A204.1 (cell line): ENCODE data around the gene ZBTB48.

Source experiments
- FAIRE-seq: peaks from 2 replicates; lab custom pipeline; 2012; peaks lifted over from hg19 to GRCh38; lab: Jason Lieb, UNC

The ZBTB48 gene

GRCh38 chr1:6614019-6614928 is 34.5 kb downstream of the ZBTB48 start:
- FAIRE-seq, result no peak

- FAIRE-seq, result no peak
Observed at GRCh38 chr1:6614929-6615785, 35.4 kb downstream of the ZBTB48 start.

GRCh38 chr1:6619045-6619444 is 39.3 kb downstream of the ZBTB48 start:
- no peak for FAIRE-seq

DNA sequence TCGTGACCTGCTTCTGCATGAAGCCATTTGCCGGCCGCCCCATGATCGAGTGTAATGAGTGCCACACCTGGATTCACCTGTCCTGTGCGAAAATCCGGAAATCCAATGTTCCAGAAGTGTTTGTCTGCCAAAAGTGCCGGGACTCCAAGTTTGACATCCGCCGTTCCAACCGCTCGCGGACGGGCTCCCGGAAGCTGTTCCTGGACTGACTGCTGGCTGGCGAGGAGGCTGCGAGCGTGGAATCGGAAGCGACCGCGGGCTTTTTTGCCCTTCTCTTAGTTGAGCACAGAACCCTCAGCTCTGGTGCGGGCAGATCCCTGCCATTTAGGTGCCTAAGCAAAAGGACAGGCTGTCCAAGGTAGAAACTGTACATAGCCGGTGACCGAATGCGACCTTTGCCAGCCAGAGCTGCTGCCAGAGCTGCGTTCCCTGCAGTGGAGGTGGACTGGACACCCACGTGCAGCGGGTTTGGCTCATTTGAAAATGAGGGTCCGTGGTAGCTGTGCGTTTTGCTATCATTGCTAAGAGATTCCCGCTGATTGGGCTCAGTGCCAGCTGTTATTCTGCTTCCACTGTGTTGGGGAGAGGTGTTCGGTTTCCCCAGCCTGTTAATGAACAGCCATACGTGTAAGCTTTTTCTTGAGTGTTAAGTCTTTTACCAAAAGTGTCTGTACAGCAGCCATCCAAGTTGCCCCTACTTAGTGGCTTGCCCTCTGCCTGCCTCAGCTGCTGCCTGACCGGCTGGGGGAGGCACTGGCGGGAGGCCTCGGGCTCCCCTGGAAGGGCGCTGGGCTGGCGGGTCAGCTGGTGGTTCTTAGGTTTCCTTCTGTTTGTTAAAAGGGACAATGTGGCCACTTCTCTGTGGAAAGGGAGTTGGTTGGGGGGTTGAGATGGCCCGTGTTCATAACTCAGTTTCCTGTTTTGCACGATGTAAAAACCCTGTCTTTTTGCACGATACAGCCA is 41.9 kb downstream of the ZBTB48 start:
- FAIRE-seq, result no peak

GRCh38 chr1:6622396-6623152 is 42.8 kb downstream of the ZBTB48 start:
- no peak for FAIRE-seq

DNA sequence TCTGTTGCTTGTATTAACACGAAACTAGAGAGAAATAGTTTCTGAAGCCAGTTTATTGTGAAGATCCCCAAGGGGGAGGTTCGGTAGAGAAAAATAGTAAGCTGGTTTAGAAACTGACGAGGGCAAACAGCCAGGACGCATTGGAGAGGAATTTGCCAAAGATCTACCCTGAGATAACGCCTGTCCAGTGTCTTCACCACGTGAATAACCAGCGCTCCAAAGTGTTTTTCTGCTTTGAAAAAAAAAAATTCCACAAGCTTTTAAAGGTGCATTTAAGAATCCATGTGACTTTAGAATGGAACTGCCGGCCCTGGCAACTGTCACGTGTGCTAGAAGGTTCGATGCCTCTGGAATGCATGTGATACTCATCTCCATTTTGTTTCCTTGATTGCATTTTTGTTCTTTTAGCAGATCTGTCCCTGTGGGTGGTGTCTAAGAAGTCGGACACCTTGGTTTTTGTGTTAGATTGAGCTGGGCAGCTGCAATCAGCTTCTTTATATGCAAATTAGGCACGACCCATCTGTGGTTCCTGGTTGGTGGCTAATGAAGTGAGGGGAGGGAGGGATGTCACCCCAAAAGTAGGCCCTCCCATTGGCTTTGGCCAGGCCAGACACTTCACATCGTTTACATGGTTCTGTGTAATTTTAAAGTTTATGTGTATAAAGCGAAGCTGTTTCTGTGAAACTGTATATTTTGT is 43.6 kb downstream of the ZBTB48 start:
- FAIRE-seq, result no peak

GRCh38 chr1:6624710-6625583 is 45.2 kb downstream of the ZBTB48 start, which contains the start of gene THAP3:
THAP3 (plus strand) TSS chr1:6624868; CDS start chr1:6625219, 351 bp downstream.
- peak; percentile 96 for FAIRE-seq

GRCh38 chr1:6625584-6626149 is 45.9 kb downstream of the ZBTB48 start:
- no peak for FAIRE-seq

GRCh38 chr1:6627031-6627430 is 47.2 kb downstream of the ZBTB48 start:
- no peak for FAIRE-seq

GRCh38 chr1:6627841-6628545 is 48.2 kb downstream of the ZBTB48 start:
- FAIRE-seq, result no peak

DNA sequence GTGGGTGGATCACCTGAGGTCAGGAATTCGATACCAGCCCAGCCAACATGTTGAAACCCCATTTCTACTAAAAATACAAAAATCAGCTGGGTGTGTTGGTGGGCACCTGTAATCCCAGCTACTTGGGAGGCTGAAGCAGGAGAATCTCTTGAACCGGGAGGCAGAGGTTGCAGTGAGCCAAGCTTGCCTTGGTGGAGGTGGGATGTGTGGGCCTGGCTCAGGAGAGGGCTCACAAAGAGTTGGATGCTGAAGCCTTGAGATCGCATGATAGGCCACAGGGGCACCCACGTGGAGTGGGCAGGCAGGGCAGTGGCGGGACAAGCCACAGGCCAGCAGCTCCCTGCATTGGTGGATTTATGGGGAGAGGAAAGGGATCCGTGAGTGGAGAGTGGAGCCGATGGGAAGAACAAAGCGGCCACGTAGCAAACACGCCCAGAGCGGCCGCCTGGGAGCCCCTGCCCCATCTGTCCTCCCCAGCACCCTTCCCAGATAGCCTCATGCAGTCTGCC is 49.2 kb downstream of the ZBTB48 start:
- no peak for FAIRE-seq

DNA sequence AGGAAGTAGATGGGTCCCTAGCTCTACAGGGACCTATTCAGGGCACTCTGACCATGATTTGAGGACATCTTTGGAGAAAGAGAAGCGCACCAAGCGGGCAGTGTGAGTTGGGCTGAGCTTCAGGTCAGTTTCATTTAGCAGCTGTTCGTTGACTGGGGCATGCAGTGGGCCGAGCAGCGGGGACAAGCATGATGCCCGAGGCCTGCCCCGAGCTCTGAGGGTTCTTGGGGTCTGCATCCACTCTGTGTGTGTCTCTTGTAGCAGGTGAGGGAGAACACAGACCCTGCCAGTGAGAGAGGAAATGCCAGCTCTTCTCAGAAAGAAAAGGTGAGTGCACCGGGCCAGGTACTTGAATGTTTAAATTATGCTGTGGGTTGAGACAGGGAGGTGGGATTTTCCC is 50.2 kb downstream of the ZBTB48 start:
- no peak for FAIRE-seq

DNA sequence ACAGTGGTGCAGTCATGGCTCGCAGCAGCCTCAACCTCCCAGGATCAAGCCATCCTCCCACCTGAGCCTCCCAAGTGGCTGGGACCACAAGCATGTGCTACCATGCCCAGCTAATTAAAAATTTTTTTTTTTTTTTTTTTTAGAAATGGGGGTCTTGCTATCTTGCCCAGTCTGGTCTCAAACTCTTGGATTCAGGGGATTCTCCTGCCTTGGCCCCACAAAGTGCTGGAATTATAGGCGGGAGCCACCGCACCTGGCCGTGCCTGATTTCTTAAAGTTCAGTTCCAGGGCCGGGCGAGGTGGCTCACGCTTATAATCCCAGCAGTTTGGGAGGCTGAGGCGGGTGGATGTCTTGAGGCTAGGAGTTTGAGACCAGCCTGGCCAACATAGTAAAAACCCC is 51.3 kb downstream of the ZBTB48 start:
- FAIRE-seq, result no peak

DNA sequence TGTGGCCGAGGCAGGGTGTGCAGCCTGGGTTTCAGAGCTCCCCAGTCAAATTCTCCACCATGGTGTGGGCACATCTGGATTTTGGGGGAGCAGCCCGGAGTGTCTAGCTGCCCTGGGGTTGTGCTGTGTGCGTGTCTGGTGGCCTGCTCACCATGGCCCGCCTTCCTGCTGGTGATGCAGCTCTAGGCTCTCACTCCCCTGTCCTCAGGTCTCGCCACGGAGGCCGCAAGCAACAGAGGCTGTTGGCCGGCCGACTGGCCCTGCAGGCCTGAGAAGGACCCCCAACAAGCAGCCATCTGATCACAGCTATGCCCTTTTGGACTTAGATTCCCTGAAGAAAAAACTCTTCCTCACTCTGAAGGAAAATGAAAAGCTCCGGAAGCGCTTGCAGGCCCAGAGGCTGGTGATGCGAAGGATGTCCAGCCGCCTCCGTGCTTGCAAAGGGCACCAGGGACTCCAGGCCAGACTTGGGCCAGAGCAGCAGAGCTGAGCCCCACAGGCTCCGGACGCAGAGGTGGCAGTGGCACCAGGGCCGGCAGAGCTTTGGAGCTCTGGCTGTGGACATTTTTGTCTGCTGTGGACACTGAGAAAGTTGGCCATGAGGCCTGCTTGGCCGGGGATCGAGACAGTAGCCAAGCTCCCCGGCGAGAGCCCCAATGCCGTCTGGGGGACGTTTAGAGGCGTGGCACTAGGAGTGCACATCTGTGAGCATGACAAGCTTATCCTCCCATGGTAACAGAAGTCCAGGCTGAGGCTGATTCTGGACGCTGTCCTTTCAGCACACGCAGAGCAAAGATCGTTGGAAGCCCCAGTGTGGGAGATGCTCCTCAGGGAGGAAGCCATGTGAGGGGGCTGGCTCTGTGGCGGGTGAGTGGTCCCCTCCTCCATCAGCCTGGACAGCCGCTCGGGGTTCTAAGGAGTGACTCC is 53.1 kb downstream of the ZBTB48 start:
- FAIRE-seq, result no peak

GRCh38 chr1:6634371-6635052 is 54.7 kb downstream of the ZBTB48 start:
- FAIRE-seq, result no peak

- FAIRE-seq, result no peak
Observed at GRCh38 chr1:6635161-6635909, 55.5 kb downstream of the ZBTB48 start.
